Umbilical cord (tissue), 2 donors: ENCODE data around the gene IFFO2. TPM values are rescaled to one million over a fixed set of nuclear protein-coding genes. Genes with fewer than 3 reads are reported as not detected.
"Not testable (repeated sequence)": the region's sequence is repeated elsewhere in the genome, so short reads cannot be mapped to it uniquely, and the experiment has no call there.

Experiments used
- DNase-seq: peaks from one replicate; pipeline ENCODE4 v3.0.0-alpha.2; 2015; ENCODE audit warnings: low spot score
- total RNA-seq: library from RNA; depleted of rRNA; stranded (reverse); fragments of >200 nt; gene quantifications from one replicate; pipeline ENCODE4 v1.2.3, GENCODE V29; 2014; ENCODE audit warnings: low replicate concordance; ENCODE audit not compliant: insufficient read depth

IFFO2 gene
- total RNA-seq, 1 donor from 2014 or later, result 14.0 TPM

- DNase-seq, result peak; percentile 72
These were observed 81.2 kb downstream of the IFFO2 start for GRCh38 chr1:18875107-18875795.

GRCh38 chr1:18874600-18874999, 81.9 kb downstream of the IFFO2 start:
- no peak for DNase-seq

- DNase-seq, result no peak
These were observed 82.4 kb downstream of the IFFO2 start for GRCh38 chr1:18874036-18874435.

GRCh38 chr1:18872071-18872611, 84.3 kb downstream of the IFFO2 start:
- no peak for DNase-seq

GRCh38 chr1:18871401-18872070, 84.9 kb downstream of the IFFO2 start:
- DNase-seq, result no peak

DNA sequence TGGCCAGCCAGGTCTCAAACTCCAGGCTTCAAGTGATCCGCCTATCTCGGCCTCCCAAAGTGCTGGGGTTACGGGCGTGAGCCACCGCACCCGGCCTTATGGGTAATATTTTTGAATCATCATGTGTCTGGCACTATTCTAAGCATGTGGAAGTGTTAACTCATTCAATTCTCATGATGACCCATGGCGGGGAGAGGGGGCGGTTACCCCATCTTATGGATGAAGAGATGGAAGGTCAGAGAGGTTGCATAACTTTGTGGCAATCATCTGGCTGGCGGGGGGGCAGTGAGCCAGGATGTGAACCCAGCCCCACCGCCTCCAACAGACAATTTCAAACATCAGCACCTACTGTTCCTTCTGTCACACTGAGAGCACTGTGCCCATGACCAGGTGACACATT, 85.5 kb downstream of the IFFO2 start:
- no peak for DNase-seq

DNA sequence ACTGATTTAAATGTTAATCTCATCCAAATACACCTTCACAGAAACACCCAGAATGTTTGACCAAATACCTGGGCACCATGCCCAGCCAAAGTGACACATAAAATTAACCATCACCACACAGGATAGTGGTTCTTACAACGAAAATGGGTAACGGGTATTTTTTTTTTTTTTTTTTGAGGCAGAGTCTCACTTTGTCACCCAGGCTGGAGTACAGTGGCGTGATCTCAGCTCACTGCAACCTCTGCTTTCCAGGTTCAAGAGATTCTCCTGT, 85.9 kb downstream of the IFFO2 start:
- not testable (repeated sequence) for DNase-seq

- peak; percentile 69 for DNase-seq
These were observed 86.5 kb downstream of the IFFO2 start for GRCh38 chr1:18869847-18870594.

DNA sequence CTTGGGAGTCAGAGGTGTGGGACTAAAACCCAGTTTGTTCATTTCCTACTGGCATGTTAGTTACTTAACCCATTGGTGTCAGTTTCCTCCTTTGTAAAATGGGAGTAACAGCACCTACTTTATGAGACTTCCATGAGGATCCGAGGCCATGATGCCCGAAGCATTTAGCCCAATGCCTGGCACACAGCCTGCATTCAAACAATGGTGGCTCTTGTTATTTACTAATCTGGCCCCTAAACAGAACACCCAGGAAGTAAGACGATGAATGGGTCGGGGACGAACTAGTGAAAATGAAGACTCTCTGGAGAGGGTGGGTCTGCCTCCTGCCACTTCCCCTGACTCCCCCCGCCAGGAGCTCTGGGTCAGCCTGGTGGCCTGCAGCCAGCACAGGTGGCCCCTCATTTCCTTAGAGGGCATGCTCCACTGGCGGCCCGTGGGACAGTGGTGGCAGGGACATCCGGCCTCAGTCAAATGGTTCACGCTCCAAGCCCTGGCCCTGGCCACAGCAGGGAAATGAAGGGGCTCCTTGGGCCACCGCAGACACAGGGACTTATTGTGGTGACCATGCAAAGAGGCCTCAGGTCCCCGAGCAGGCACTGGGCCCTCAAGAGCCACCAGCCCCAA, 87.6 kb downstream of the IFFO2 start:
- DNase-seq, result no peak

DNA sequence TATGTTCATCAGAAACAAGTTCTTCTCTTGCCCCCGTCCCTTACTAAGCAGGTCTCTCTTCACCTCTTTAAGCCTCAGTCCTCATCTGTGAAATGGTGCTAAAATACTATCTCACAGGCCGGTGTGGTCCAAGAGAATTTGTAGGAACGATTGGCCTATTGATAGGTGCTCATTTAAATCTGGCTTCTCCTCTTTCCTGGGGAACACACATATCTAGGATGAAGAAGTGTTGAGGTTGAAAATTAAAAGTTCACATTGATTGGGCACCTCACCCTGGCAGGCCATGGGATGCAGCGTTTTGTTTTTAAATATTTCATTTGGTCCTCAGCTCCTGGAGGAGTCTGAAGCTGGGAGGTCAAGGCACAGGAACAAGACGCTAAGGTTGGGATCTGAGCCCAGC, 88.1 kb downstream of the IFFO2 start:
- DNase-seq, result no peak

DNA sequence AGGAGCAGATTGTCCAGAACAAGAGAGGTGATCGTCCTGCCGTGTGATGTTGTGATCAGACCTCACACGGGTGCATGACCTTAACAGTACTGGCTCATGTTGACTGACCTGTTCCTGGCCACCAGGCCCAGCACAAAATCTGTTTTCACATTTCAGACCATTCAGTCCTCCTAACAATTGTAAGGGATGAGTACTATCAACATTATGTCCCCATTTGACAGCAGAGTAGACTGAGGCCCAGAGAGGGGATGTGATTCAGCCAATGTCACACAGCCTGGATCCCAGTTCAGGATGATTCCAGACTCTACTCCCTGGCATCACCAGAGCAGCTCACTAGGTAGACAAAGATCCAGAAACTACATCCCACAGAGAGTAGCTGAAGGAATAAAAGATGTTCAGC, 89.6 kb downstream of the IFFO2 start:
- no peak for DNase-seq

DNA sequence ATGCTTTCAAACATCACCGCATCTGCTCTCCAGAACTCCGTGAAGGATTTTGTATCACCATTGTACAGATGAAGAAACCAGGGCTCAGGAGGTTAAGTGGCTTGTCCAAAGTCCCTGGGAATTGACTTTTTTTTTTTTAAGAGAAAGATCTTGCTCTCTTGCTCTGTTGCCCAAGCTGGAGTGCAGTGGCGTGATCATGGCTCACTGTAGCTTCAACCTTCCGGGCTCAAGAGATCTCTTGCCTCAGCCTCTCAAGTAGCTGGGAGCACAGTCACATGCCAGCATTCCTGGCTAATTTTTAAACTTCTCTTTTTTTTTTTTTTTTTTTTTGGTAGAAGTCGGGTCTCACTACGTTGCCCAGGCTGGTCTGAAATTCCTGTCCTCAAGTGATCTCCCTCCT, 90.2 kb downstream of the IFFO2 start:
- no peak for DNase-seq

DNA sequence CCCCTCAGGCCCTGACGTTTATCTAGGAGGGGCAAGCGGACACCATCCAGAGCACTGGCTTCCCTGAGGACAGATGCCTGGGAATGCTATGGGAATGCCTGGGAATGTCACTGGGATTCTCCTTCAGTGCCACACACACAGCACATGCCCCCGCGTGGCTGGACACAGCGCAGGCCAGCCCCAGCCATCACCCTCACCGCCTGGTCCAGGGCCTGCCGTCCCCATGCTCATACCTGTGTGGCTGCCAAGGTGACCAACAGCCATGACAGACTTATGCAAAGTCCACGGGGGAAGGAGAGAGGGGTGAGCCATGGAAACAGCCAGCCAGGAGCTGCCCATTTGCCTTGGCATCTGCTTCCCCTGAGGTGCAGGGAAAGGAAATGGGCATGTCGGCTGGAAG, 91.3 kb downstream of the IFFO2 start:
- no peak for DNase-seq

GRCh38 chr1:18861590-18861989, 94.9 kb downstream of the IFFO2 start:
- no peak for DNase-seq

- DNase-seq, result no peak
These were observed 95.4 kb downstream of the IFFO2 start for GRCh38 chr1:18861082-18861481.

GRCh38 chr1:18859560-18859959, 96.9 kb downstream of the IFFO2 start, which contains the start of gene TAS1R2:
TSS of gene TAS1R2 (minus strand) at chr1:18859660. CDS start at chr1:18859660, 0 bp downstream.
- no peak for DNase-seq

- no peak for DNase-seq
These were observed 98.3 kb downstream of the IFFO2 start for GRCh38 chr1:18858070-18858688.

GRCh38 chr1:18856435-18856834, 100.0 kb downstream of the IFFO2 start:
- no peak for DNase-seq

GRCh38 chr1:18855573-18855972, 100.9 kb downstream of the IFFO2 start:
- DNase-seq, result no peak

DNA sequence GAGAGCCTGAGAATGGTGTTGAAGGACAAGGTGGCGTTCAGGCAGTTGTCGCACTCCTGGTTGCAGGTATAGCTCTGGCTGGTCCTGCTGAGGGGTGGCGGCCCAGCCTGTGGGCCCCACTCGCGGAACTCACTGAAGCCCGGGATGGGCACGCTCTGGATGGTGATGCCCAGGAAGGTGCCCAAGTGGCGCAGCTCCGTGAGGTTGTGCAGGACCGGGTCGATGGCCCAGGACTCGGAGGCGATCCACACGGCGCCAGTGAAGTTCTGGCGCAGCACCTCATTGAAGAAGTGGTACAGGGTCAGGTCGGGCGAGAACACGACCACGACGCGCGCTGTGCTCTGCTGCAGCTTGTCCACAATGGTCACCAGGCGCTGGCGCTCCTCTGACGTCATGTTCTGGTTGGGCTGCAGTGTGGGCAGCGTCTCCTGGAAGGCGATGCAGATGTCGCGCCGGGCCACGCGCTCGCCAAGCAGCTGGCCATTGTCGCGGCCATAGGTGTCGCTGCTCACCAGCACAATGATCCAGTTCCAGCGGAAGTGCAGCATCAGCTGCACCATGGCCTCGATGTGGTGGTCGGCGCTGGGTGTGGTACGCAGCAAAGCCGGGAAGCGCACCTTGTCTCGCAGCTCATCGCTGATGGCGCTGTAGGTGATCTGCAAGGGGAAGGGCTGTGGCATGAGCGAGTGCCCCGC, 102.0 kb downstream of the IFFO2 start:
- DNase-seq, result no peak
